HepG2 (cell line): Measurements from ENCODE around the gene GADD45B. TPM values are rescaled to one million over a fixed set of nuclear protein-coding genes. Genes with fewer than 3 reads are reported as not detected.

Experiments used
- ATF1 ChIP-seq: IDR thresholded peaks from 2 replicates; pipeline ENCODE4 v1.6.1; 2016; ENCODE audit warnings: mild to moderate bottlenecking, control low read depth
- BCL6 ChIP-seq: IDR thresholded peaks from 2 replicates; pipeline ENCODE4 v1.6.1; 2016; ENCODE audit warnings: missing genetic modification reagents, missing compliant biosample characterization
- BHLHE40 ChIP-seq: IDR thresholded peaks from 2 replicates; pipeline ENCODE4 v1.6.1; 2011; ENCODE audit warnings: low read length, improper control_type of control experiment
- E2F1 ChIP-seq: sonication (generic); formaldehyde crosslinking; IDR thresholded peaks from 2 replicates; pipeline ENCODE4 v1.5.0; 2020; ENCODE audit warnings: missing genetic modification reagents
- EED ChIP-seq: sonication (generic); formaldehyde crosslinking; IDR thresholded peaks from 2 replicates; pipeline ENCODE4 v1.5.0; 2020; ENCODE audit warnings: mild to moderate bottlenecking, missing genetic modification reagents
- FOXA1 ChIP-seq, 2 experiments: fragments of 450-650 bp in 1 of 2; sonication (generic) in 1 of 2; formaldehyde crosslinking in 1 of 2; IDR thresholded peaks; 2 replicates each; pipeline versions ENCODE4 v1.4.0 to v1.6.1; 2016 to 2020; ENCODE audit warnings: missing genetic modification reagents in 1 of 2
- HINFP ChIP-seq: sonication (generic); formaldehyde crosslinking; IDR thresholded peaks from 2 replicates; pipeline ENCODE4 v1.4.0; 2020; ENCODE audit warnings: low read depth, mild to moderate bottlenecking, missing genetic modification reagents
- JUNB ChIP-seq: sonication (generic); formaldehyde crosslinking; IDR thresholded peaks from 2 replicates; pipeline ENCODE4 v1.8.0; 2022; ENCODE audit warnings: missing genetic modification reagents, mild to moderate bottlenecking, borderline replicate concordance
- NBN ChIP-seq: fragments of 450-650 bp; conservative IDR thresholded peaks from 2 replicates; pipeline ENCODE4 v1.6.1; 2017
- RFXANK ChIP-seq: IDR thresholded peaks from 2 replicates; pipeline ENCODE4 v1.6.1; 2016
- SIN3B ChIP-seq: fragments of 150-350 bp; IDR thresholded peaks from 2 replicates; pipeline ENCODE4 v1.6.1; 2014; ENCODE audit warnings: low read length
- SMAD1 ChIP-seq: sonication (generic); formaldehyde crosslinking; IDR thresholded peaks from 2 replicates; pipeline ENCODE4 v1.4.0; 2020; ENCODE audit warnings: missing genetic modification reagents, low read depth, mild to moderate bottlenecking, borderline replicate concordance
- U2AF1 ChIP-seq: fragments of 200-400 bp; formaldehyde crosslinking; optimal IDR thresholded peaks from 2 replicates; pipeline ENCODE3; 2017; ENCODE audit warnings: mild to moderate bottlenecking, low read depth, low read length
- ZEB1 ChIP-seq: IDR thresholded peaks from 2 replicates; pipeline ENCODE4 v1.6.1; 2012; ENCODE audit warnings: mild to moderate bottlenecking, low read depth, inconsistent platforms; ENCODE audit not compliant: insufficient replicate concordance
- ZFP36L2 ChIP-seq: sonication (generic); formaldehyde crosslinking; IDR thresholded peaks from 2 replicates; pipeline ENCODE4 v1.4.0; 2020; ENCODE audit warnings: missing genetic modification reagents
- ZFP41 ChIP-seq: sonication (generic); formaldehyde crosslinking; IDR thresholded peaks from 2 replicates; pipeline ENCODE4 v1.4.0; 2020; ENCODE audit warnings: mild to moderate bottlenecking, missing genetic modification reagents, borderline replicate concordance
- ZKSCAN8 ChIP-seq: IDR thresholded peaks from 2 replicates; pipeline ENCODE4 v1.6.1; 2016; ENCODE audit warnings: borderline replicate concordance, missing genetic modification reagents, missing compliant biosample characterization
- ZNF142 ChIP-seq: sonication (generic); formaldehyde crosslinking; IDR thresholded peaks from 2 replicates; pipeline ENCODE4 v1.4.0; 2020; ENCODE audit warnings: missing genetic modification reagents
- ZNF296 ChIP-seq: sonication (generic); formaldehyde crosslinking; conservative IDR thresholded peaks from 2 replicates; pipeline ENCODE4 v1.5.0; 2020; ENCODE audit warnings: mild to moderate bottlenecking, missing genetic modification reagents
- ZNF660 ChIP-seq: sonication (generic); formaldehyde crosslinking; IDR thresholded peaks from 2 replicates; pipeline ENCODE4 v1.5.1; 2020; ENCODE audit warnings: mild to moderate bottlenecking, low read depth, missing genetic modification reagents, borderline replicate concordance
- ZNF7 ChIP-seq: IDR thresholded peaks from 2 replicates; pipeline ENCODE4 v1.6.1; 2016; ENCODE audit warnings: missing biosample characterization, missing genetic modification reagents
- ZNF883 ChIP-seq: sonication (generic); formaldehyde crosslinking; IDR thresholded peaks from 2 replicates; pipeline ENCODE4 v1.5.1; 2020; ENCODE audit warnings: mild to moderate bottlenecking, missing genetic modification reagents; ENCODE audit errors: not compliant biosample characterization
- polyA plus RNA-seq, 8 experiments: library from polyadenylated mRNA; depleted of rRNA in 3 of 8; stranded (reverse) in 7 of 8; unstranded in 1 of 8; fragments of >200 nt; fragmentation: Illumina TruSeq in 4 of 8; extraction: Trizol in 4 of 8; gene quantifications; 2 replicates each; pipeline versions ENCODE4 v1.2.1 to v1.2.3, GENCODE V29; 2011 to 2016; ENCODE audit warnings: low read depth in 4 of 8, missing spikeins in 1 of 8, mixed read lengths in 1 of 8; ENCODE audit not compliant: insufficient read depth in 1 of 8
- total RNA-seq, 5 experiments: library from RNA; depleted of rRNA; stranded (reverse); fragments of >200 nt; fragmentation: Illumina TruSeq; extraction: Trizol; gene quantifications; 2 replicates each; pipeline ENCODE4 v1.2.3, GENCODE V29; 2016; ENCODE audit warnings: low read depth in 1 of 5

The GADD45B gene
- total and polyA plus RNA-seq, 2 of the 13 experiments (the other 11 are each of a cell fraction or from before 2014, with no cell fraction given), result 4.6 to 34.1 TPM

GRCh38 chr19:2427429-2428320 lies 48.3 kb upstream of the GADD45B start, which contains the start of gene TIMM13 (continued):
- peak; percentile 37; the same call in 1 of the 2 replicates for TF ChIP-seq HINFP (CRISPR knock-in tag)
- peak; percentile 55; the same call in 1 of the 2 replicates for TF ChIP-seq EED (CRISPR knock-in tag)
- no peak for TF ChIP-seq FOXA1 (IDR thresholded peaks at IDR 0.05)
- TF ChIP-seq FOXA1 (CRISPR knock-in tag; IDR thresholded peaks at IDR 0.05), result peak; percentile 95
- TF ChIP-seq ZNF7 (CRISPR knock-in tag), result no peak
- TF ChIP-seq JUNB, result no peak
- TF ChIP-seq E2F1 (CRISPR knock-in tag), result peak; percentile 84
- TF ChIP-seq BCL6 (CRISPR knock-in tag), result peak; percentile 83
- no peak for TF ChIP-seq ZEB1
- TF ChIP-seq SIN3B, result no peak
- no peak for TF ChIP-seq ZFP36L2
- TF ChIP-seq BHLHE40, result peak; percentile 94
- peak; percentile 92 for TF ChIP-seq U2AF1
- TF ChIP-seq ZNF660, result no peak
- no peak for TF ChIP-seq NBN
- TF ChIP-seq ZNF142 (CRISPR knock-in tag), result no peak; the same call in 1 of the 2 replicates
- TF ChIP-seq ZFP41 (CRISPR knock-in tag), result no peak
- peak; percentile 41; the same call in 1 of the 2 replicates for TF ChIP-seq ZNF296 (CRISPR knock-in tag)
- TF ChIP-seq SMAD1 (CRISPR knock-in tag), result peak; percentile 62; the same call in 1 of the 2 replicates
- TF ChIP-seq ZNF883 (CRISPR knock-in tag), result no peak
- peak; percentile 98 for TF ChIP-seq ATF1 (CRISPR knock-in tag)
- TF ChIP-seq ZKSCAN8 (CRISPR knock-in tag), result no peak
- TF ChIP-seq RFXANK (CRISPR knock-in tag), result peak; percentile 55; the same call in 1 of the 2 replicates
